Stimulated activated CD8-positive, alpha-beta memory T cell treated with anti-CD3 and anti-CD28 coated beads, Interleukin-7, amount 100 ng/mL, for 48 hours (primary cell): ENCODE measurements around the gene KCNG2.

Source experiments
- DNase-seq, 2 donors: peaks; one replicate each; pipeline ENCODE4 v3.0.0-alpha.2; 2020; ENCODE audit warnings: low read depth in 1 of 2; ENCODE audit errors: extremely low read depth in 1 of 2

The KCNG2 gene

GRCh38 chr18:79798346-79798998, 734 bp downstream of the KCNG2 start:
- DNase-seq, result no peak

DNA sequence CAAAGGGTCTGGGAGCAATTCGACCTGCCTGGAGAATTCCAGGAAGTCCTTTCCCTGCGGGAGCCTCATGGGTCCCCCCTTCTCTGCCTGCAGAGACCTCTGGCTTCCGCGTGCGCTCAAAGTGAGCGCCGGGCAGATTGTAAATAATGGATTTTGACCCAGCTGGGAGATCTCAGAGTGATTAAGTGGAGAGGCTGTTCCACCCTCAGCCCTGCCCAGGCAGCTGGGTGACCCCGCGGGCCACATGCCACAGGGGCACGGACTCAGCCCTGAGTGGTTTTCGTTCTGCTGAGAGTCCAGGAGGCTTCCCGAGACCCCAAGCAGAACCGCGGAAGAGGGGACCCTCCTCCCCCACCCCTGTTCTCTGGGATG, 1.2 kb downstream of the KCNG2 start:
- no peak for DNase-seq

DNA sequence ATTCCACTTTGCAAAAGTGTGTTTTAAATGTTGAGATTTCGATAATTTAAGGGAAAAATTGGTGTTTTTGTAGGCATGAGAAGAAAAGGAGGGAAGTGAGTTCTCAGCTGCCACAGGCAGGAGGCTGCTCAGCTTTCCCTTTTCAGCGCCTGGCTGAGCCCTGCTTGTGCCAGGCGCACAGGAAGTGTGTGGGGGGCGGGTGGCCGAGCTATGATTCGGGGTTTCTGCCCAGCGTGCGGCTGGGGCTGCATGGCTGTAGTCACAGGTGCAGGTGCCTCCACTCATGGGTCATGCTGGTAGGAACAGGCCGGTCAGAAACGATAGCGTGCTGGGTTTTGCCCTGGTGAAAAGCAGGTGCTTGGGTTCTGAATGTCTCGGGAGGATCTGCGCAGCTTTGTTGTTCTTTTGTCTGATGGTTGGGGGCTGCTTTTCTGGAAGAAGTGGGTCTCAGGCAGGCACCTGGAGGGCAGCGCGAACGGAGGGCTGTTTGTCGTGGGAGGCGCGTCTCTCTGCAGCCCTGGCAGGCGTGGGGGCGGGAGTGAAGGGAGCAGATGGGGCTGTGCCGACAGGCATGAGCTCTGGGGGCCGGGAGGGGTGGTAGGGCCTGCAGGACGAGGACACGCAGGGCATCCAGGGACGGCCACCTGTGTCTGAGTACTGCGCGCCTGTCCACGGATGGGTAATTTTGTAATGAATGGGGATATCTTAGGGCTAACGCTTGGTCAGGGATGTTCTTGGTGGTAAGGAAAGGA, 2.1 kb downstream of the KCNG2 start:
- no peak for DNase-seq

- no peak for DNase-seq
These were observed 2.8 kb downstream of the KCNG2 start for GRCh38 chr18:79800371-79801180.

DNA sequence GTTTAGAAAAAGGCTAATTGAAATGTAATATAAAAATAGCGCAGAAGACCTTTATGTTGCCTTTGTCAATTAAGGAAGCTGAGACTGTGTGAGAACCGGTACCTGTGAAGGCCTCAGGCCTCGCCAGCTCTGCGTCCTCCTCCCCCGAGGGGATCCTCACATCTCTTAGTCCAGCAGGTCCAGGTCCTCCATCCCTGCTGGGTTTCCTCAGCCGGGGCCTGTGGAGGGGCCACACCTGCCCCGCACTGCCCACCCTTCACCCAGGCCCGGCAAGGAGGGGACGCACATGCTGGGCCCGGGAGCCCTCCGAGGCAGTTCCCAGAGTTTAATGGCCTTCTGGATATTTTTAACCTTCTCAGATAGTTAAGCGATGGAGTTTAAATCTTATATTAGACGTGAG, 3.5 kb downstream of the KCNG2 start:
- no peak for DNase-seq

GRCh38 chr18:79801641-79802040, 3.9 kb downstream of the KCNG2 start:
- no peak for DNase-seq

DNA sequence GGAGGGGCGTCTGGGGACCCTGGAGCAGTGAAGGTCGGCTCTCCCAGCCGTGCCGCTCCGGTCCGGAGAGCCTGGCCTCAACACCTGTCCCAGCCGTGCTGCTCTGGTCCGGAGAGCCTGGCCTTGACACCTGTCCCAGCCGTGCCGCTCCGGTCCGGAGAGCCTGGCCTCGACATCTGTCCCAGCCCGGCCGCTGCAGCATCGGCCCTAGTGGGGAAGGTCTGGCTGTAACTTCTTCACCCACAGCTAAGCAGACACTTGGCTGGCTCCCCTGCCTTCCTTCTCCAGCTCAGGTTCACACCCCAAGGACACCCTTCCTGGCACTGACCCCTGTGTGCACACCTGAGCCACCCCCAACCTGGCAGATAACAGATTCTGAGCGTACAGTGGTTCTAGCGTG, 4.6 kb downstream of the KCNG2 start:
- no peak for DNase-seq

DNA sequence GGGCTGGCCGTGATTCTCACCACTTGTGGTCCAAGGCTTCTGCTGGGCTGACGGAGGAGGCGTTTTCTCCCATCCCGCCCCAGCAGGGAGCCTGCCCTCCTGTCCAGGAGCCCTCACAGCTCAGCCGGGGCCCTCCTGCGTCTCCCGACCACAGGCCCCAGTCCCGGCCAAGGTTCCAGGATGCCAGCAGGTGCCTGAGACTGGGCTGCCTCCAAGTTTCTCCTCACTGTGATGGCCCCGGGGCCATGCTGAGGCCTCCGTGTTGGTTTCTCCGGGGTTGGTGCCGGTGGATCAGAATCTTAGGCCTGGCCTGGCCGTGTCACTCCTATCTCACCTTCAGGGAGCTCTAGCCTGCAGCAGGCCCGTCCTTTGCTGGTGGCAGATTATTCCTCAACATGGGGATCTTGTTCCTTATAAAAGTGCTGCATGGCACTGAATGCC, 5.9 kb downstream of the KCNG2 start:
- DNase-seq, result no peak

DNA sequence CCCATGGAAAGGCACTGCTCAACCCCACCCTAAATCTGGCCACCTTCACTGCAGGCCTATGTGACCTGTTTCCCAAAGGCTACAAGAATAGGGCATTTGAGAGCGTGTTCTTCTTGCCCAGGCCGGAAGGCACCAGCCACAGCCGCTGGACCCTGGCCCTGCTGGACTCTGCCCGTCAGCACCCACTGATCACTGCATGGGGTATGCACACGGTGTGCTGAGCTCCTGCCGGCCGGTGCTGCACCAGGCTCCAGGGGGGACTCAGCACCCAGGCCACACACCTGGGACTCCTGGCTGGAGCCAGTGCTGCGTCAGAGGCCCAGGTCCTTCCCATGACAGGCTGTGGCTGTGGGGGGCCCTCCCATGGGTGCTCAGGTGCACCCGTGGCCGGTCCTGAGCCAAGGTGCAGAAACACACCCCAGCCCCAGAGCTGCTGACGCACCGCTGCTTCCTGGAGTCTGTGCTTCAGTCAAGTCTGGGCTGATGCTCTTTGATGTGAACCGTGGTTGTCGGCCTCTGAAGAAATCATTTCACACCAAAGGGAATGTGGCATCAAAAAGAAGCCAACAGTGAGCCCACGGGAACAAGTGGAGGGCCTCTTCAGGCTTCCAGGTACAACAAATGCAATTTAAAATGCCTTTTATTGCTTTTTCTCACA, 6.5 kb downstream of the KCNG2 start:
- DNase-seq, result no peak

DNA sequence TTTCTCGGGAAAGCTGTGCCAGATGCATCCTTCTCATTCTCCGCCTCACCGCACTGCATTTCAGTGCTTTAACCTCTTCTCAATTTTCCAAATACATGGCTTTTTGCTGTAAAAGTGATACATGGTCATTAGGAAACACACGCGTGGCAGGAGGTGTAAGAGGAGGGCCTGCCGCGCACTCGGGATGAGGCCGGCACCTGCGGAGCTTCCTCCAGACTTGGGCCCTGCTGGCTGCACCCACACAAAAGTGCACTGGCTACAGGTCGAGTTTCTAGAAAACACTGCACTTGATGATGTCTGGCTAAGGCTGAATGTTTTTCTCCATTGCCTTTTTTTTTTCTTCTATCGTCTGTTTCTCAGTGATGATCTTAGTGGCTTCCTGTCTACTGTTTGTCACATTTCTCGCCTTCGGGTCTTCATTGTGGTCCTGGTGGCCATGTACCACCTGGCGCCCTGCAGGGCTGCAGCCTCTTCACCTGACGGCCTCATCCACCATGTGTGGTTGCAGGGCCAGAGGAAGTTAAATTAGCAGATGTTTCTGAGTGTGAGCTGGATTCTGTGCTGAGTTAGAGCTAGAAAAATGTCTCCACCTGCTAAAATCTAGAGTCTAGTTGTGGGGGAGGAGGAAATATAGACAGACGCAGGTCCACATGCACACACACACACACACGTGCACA, 7.6 kb downstream of the KCNG2 start:
- no peak for DNase-seq

DNA sequence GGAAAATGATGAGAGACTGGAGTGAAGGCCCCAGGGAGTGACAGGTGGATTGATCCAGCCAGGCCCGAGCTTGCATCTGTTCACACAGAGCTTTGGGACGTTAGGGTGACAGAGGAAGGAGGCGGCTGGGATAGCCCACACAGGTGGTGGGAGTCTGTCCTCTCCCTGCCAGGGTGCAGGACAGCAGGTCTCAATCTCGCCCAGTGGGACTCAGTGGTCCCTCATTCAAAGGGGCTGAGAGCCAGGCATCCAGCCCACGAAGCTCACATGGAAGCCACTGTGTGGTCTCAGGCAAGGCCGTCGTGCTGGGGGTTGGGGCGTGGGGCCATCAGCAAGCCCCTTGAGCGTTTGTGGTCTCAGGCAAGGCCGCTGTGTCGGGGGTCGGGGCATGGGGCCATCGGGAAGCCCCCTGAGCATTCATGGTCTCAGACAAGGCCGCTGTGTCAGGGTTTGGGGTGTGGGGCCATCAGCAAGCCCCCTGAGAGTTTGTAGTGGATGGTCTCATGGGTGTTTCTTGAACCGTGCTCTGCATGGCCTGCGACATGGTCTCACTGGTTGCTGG, 8.3 kb downstream of the KCNG2 start:
- DNase-seq, result no peak

GRCh38 chr18:79806976-79807841, 9.5 kb downstream of the KCNG2 start:
- no peak for DNase-seq

DNA sequence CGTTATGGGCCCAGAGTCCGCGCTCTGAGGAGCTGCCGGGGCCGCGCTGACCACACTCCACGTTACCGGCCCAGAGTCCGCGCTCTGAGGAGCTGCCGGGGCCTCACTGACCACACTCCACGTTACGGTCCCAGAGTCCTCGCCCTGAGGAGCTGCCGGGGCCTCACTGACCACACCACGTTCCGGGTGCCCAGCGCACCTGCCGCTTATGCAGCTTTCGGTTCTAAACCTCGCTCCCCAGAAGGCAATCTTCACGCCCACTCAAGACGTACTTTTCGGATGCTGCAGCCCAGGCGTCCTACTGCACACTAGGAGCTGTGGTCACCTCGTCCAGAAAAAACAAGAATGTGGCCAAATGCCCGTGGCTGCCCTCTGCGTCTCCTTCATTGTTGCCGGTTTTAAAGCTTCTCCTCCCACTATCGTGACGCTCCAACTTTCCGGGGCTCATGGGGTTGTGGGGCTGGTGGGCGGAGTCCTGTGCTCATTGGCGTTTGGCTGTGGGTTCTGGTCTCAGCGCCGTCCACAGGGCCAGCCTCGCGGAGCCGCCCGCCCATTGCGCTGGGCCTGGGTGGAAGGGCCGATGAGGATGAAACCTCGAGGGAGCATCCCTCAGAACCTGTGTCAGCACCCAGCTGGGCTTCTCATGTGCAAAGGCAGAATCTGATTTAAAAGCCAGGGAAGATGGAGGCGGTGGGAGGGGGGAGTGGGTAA, 11.9 kb downstream of the KCNG2 start:
- no peak for DNase-seq

GRCh38 chr18:79812052-79812451, 14.3 kb downstream of the KCNG2 start:
- DNase-seq, result no peak

DNA sequence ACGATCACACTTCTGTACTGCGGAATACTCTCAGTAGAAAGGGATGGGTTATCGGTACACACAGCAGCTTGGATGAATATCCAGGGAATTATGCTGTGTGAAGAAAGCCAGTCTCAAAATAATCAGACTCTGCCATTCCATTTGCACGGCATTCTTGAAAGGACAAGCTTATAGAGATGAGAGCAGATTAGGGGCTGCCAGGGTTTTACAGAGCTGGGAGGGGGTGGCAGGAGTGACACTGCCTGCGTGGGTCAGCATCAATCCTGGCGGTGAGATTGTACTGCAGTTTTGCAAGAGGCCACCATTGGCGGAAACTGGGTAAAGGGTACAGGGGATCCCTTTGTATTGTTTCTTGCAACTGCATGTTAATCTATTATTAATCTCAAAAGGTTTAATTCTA, 16.6 kb downstream of the KCNG2 start:
- no peak for DNase-seq

DNA sequence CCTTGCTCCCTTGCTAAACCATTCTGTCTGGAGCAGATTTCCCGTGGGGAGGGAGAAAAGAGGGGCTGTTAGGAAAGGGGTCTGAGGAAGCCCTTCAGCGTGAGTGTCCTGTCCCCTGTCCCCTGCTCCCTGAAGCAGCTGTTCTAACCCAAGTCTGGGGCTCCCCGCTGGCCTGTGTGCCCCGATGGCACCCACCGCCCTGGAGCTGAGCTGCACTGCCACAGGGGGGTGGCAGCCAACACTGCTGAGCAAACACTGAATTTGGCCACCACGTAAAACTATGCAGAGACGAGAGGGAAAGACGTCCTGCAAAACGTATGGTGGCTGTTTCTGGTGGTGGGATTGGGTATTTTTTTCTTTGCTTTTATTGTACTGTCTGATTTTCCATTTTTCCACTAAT, 17.9 kb downstream of the KCNG2 start:
- DNase-seq, result no peak

- DNase-seq, result no peak
These were observed 18.4 kb downstream of the KCNG2 start for GRCh38 chr18:79816092-79816491.

DNA sequence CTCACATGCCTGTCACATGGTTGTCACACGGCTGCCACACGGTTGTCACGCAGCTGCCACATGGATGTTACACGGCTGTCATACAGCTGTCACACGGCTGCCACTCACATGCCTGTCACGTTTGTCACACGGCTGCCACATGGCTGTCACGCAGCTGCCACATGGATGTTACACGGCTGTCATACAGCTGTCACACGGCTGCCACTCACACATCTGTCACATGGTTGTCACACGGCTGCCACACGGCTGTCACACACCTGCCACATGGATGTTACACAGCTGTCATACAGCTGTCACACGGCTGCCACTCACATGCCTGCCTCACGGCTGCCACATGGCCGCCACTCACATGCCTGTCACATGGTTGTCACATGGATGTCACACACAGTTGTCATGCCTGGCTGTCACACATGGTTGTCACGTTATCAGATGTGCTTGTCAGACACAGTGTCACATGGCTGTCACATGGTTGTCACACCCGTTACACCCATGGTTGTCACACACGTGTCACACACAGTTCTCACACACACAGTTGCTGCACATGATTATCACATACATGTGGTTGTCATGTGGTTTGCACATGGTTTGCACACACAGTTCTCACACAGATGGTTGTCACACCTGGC, 19.4 kb downstream of the KCNG2 start:
- no peak for DNase-seq
